SK-N-SH (cell line): ENCODE measurements around the gene ADAMTS17. TPM values are rescaled to one million over a fixed set of nuclear protein-coding genes. Genes with fewer than 3 reads are reported as not detected.

Experiments used
- CTCF ChIA-PET: fragments of 300-600, 350-600 bp; formaldehyde crosslinking; extraction: SDS; loops from one replicate; lab custom pipeline; 2021; lab: Yijun Ruan, JAX
- POLR2A ChIA-PET: fragments of 350-600 bp; sonication (Branson Sonifier 250); formaldehyde crosslinking; extraction: SDS; loops from one replicate; lab custom pipeline; 2020; ENCODE audit warnings: antibody characterized with exemption, inconsistent platforms; lab: Yijun Ruan, JAX
- DNase-seq: peaks from one replicate; pipeline ENCODE4 v3.0.0; 2012
- H2AFZ ChIP-seq: fragments of 200-600 bp; sonication (generic); 2 replicates; pipeline ENCODE4 v1.8.1; 2016; ENCODE audit warnings: antibody characterized with exemption, mild to moderate bottlenecking, low read depth
- H3F3A ChIP-seq: fragments of 200-600 bp; sonication (generic); replicated peaks from 2 replicates; pipeline ENCODE3; 2016; ENCODE audit warnings: antibody characterized with exemption, mild to moderate bottlenecking; ENCODE audit not compliant: insufficient read depth
- H3K27ac ChIP-seq, 2 experiments: fragments of 200-500 bp in 1 of 2; fragments of 200-600 bp in 1 of 2; sonication (Bioruptor generic) in 1 of 2; sonication (generic), shearing (Covaris generic) in 1 of 2; 2 replicates each; pipeline versions ENCODE4 v1.5.1 to v1.6.1; 2014 to 2016; ENCODE audit warnings: low read depth in 2 of 2, inconsistent platforms in 1 of 2, low read length in 1 of 2, mild to moderate bottlenecking in 1 of 2, mixed read lengths in 1 of 2
- H3K27me3 ChIP-seq: fragments of 200-600 bp; sonication (generic), shearing (Covaris generic); 2 replicates; pipeline ENCODE4 v1.6.1; 2016; ENCODE audit warnings: mixed run types; ENCODE audit not compliant: insufficient read depth
- H3K36me3 ChIP-seq, 2 experiments: fragments of 200-500 bp in 1 of 2; fragments of 200-600 bp in 1 of 2; sonication (Bioruptor generic) in 1 of 2; sonication (generic) in 1 of 2; replicated peaks in 1 of 2; 2 replicates each; pipeline versions ENCODE3 to v1.5.1; 2014 to 2016; ENCODE audit warnings: low read length in 1 of 2, mild to moderate bottlenecking in 1 of 2; ENCODE audit not compliant: insufficient read depth in 2 of 2, control insufficient read depth in 1 of 2
- H3K4me1 ChIP-seq, 2 experiments: fragments of 200-500 bp in 1 of 2; fragments of 200-600 bp in 1 of 2; sonication (Bioruptor generic) in 1 of 2; sonication (generic), shearing (Covaris generic) in 1 of 2; 2 replicates each; pipeline versions ENCODE4 v1.5.1 to v1.6.1; 2014 to 2016; ENCODE audit warnings: low read depth in 1 of 2, low read length in 1 of 2, mixed run types in 1 of 2; ENCODE audit not compliant: insufficient read depth in 2 of 2, control insufficient read depth in 1 of 2
- H3K4me2 ChIP-seq: fragments of 200-600 bp; sonication (generic), shearing (Covaris generic); 2 replicates; pipeline ENCODE4 v1.6.1; 2017; ENCODE audit warnings: mixed run types
- H3K4me3 ChIP-seq, 2 experiments: fragments of 200-500 bp in 1 of 2; fragments of 200-600 bp in 1 of 2; sonication (Bioruptor generic) in 1 of 2; sonication (generic), shearing (Covaris generic) in 1 of 2; 2 replicates each; pipeline versions ENCODE4 v1.5.1 to v1.8.1; 2014 to 2016; ENCODE audit warnings: low read depth in 2 of 2, inconsistent platforms in 1 of 2, low read length in 1 of 2, mild to moderate bottlenecking in 1 of 2, mixed read lengths in 1 of 2, moderate library complexity in 1 of 2
- H3K79me2 ChIP-seq: fragments of 200-600 bp; sonication (generic); 2 replicates; pipeline ENCODE4 v1.8.1; 2017; ENCODE audit warnings: mild to moderate bottlenecking; ENCODE audit not compliant: insufficient read depth
- H3K9ac ChIP-seq: fragments of 200-600 bp; sonication (generic); 2 replicates; pipeline ENCODE4 v1.6.1; 2017; ENCODE audit warnings: mixed run types
- H3K9me2 ChIP-seq: fragments of 200-600 bp; sonication (generic); 2 replicates; pipeline ENCODE4 v1.6.1; 2017; ENCODE audit warnings: mixed run types
- H3K9me3 ChIP-seq: fragments of 200-600 bp; sonication (generic); 2 replicates; pipeline ENCODE4 v1.6.1; 2017; ENCODE audit warnings: mixed run types, mild to moderate bottlenecking, moderate library complexity
- H4K20me1 ChIP-seq: fragments of 200-600 bp; sonication (generic); 2 replicates; pipeline ENCODE4 v1.6.1; 2017; ENCODE audit warnings: mild to moderate bottlenecking, mixed run types; ENCODE audit not compliant: insufficient read depth
- FOXM1 ChIP-seq: IDR thresholded peaks from 2 replicates; pipeline ENCODE4 v1.4.0; 2012; ENCODE audit warnings: low read depth, mild to moderate bottlenecking
- GABPA ChIP-seq: IDR thresholded peaks from 2 replicates; pipeline ENCODE4 v1.4.0; 2012; ENCODE audit warnings: low read depth, mild to moderate bottlenecking
- GATA2 ChIP-seq: sonication (generic); formaldehyde crosslinking; IDR thresholded peaks from 2 replicates; pipeline ENCODE4 v1.5.0; 2020; ENCODE audit warnings: mild to moderate bottlenecking, missing genetic modification reagents
- IRF3 ChIP-seq: fragments of 150-350 bp; IDR thresholded peaks from 2 replicates; pipeline ENCODE4 v1.6.1; 2016; ENCODE audit warnings: mild to moderate bottlenecking, low read depth, low read length
- PBX3 ChIP-seq: IDR thresholded peaks from 2 replicates; pipeline ENCODE4; 2012
- POLR2AphosphoS5 ChIP-seq: IDR thresholded peaks from 2 replicates; pipeline ENCODE4 v1.6.1; 2012; ENCODE audit warnings: low read depth, low read length
- RAD21 ChIP-seq: IDR thresholded peaks from 2 replicates; pipeline ENCODE4 v1.6.1; 2012; ENCODE audit warnings: mild to moderate bottlenecking, low read length
- RXRA ChIP-seq: IDR thresholded peaks from 2 replicates; pipeline ENCODE4 v1.4.0; 2012; ENCODE audit warnings: low read depth, mild to moderate bottlenecking, borderline replicate concordance
- SIN3A ChIP-seq: IDR thresholded peaks from 2 replicates; pipeline ENCODE4 v1.6.1; 2012; ENCODE audit warnings: low read depth, mild to moderate bottlenecking, low read length, moderate library complexity, borderline replicate concordance
- SMC3 ChIP-seq: IDR thresholded peaks from 2 replicates; pipeline ENCODE4 v1.6.1; 2012; ENCODE audit warnings: low read depth, low read length, improper control_type of control experiment
- TAF1 ChIP-seq: IDR thresholded peaks from 2 replicates; pipeline ENCODE4 v1.6.1; 2012; ENCODE audit warnings: low read depth, mild to moderate bottlenecking, low read length, moderate library complexity, borderline replicate concordance
- YY1 ChIP-seq: IDR thresholded peaks from 2 replicates; pipeline ENCODE4 v1.4.0; 2012; ENCODE audit warnings: low read depth, mild to moderate bottlenecking
- WGBS: methylation state at CpG from one replicate; pipeline ENCODE4 v1.1.6; 2017; ENCODE audit warnings: low lambda C conversion rate; 5-methylcytosine and 5-hydroxymethylcytosine counted together
- polyA plus RNA-seq, 3 experiments: library from polyadenylated mRNA; depleted of rRNA; stranded (reverse); fragments of >200 nt; gene quantifications; 2 replicates each; pipeline ENCODE4 v1.2.3, GENCODE V29; 2012
- TF ChIP-seq, protein P1 (sequence below): IDR thresholded peaks from 2 replicates; pipeline ENCODE4 v1.6.1; 2012; ENCODE audit warnings: mild to moderate bottlenecking, low read depth, low read length, moderate library complexity

Gene ADAMTS17
- polyA plus RNA-seq, 1 of the 3 experiments (the other 2 are of a cell fraction): not detected

DNA sequence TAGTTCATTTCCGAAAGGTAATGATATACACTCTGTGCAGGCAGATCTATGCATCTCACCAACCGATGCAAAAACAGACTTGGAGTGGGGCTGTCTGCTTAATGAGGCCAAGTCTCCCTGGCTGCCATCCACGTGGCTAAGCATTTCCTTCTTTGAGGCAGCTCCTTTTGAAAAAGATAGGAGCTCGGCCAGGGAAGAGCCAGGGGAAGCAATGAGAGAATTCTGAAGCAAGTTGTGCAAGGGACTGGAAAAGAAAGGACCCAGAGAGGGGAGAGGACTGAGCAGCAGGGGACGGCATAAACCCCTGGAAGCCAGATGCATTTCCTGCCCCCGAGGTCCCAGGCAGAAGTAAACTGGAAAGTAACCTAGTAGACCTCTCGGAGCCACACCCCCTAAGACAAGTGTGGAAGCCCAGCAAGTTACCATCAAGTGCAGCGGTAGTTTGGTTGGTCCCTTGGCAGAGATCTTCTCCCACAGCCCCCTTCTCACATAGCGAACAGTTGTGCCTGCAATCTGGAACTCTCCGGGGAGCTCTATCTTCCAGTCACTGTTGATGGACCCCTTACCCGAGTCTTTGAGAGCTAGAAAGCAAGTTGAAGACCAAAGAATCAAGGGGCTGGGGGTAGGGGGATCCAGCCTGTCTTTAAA lies 288.2 kb downstream of the ADAMTS17 start (continued):
- TF ChIP-seq, protein P1, sequence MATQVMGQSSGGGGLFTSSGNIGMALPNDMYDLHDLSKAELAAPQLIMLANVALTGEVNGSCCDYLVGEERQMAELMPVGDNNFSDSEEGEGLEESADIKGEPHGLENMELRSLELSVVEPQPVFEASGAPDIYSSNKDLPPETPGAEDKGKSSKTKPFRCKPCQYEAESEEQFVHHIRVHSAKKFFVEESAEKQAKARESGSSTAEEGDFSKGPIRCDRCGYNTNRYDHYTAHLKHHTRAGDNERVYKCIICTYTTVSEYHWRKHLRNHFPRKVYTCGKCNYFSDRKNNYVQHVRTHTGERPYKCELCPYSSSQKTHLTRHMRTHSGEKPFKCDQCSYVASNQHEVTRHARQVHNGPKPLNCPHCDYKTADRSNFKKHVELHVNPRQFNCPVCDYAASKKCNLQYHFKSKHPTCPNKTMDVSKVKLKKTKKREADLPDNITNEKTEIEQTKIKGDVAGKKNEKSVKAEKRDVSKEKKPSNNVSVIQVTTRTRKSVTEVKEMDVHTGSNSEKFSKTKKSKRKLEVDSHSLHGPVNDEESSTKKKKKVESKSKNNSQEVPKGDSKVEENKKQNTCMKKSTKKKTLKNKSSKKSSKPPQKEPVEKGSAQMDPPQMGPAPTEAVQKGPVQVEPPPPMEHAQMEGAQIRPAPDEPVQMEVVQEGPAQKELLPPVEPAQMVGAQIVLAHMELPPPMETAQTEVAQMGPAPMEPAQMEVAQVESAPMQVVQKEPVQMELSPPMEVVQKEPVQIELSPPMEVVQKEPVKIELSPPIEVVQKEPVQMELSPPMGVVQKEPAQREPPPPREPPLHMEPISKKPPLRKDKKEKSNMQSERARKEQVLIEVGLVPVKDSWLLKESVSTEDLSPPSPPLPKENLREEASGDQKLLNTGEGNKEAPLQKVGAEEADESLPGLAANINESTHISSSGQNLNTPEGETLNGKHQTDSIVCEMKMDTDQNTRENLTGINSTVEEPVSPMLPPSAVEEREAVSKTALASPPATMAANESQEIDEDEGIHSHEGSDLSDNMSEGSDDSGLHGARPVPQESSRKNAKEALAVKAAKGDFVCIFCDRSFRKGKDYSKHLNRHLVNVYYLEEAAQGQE: no peak
- TF ChIP-seq YY1: no peak
- TF ChIP-seq SIN3A: no peak
- TF ChIP-seq TAF1: no peak
- no peak for TF ChIP-seq FOXM1
- TF ChIP-seq GATA2: no peak
- TF ChIP-seq GABPA: no peak
- TF ChIP-seq SMC3: no peak
- no peak for TF ChIP-seq IRF3
- no peak for TF ChIP-seq RXRA

- H3K9me2 ChIP-seq: no peaks in the 10 kb centered on the region
- no peak overlapping the region for H3K9ac ChIP-seq
- no peaks in the 10 kb centered on the region for H3K79me2 ChIP-seq
- H3K9me3 ChIP-seq: no peaks in the 10 kb centered on the region
- no peaks in the 10 kb centered on the region for H3K27me3 ChIP-seq
- no peaks in the 10 kb centered on the region for H3F3A ChIP-seq
- no peaks in the 10 kb centered on the region for H3K4me1 ChIP-seq
- no peak overlapping the region for H3K4me3 ChIP-seq
- ChIA-PET CTCF (no interaction called here), POLR2A (no interaction called here)
- no peaks in the 10 kb centered on the region for H3K36me3 ChIP-seq
- no peak overlapping the region for H3K27ac ChIP-seq
- no peak overlapping the region for H2AFZ ChIP-seq
- no peak for TF ChIP-seq PBX3
- no peak for TF ChIP-seq RAD21
- no peak for TF ChIP-seq POLR2AphosphoS5
- no peaks in the 10 kb centered on the region for H4K20me1 ChIP-seq
- 45% methylated on average over 14 of the region's 19 CpGs for WGBS
- DNase-seq: no peak
- no peak overlapping the region for H3K4me2 ChIP-seq
Observed at GRCh38 chr15:100052716-100053473, 288.9 kb downstream of the ADAMTS17 start.
